ENCODE data around the gene PIBF1.
A peak's percentile ranks its signal among the peaks of the same experiment; 100 is the strongest.

The PIBF1 gene

DNA sequence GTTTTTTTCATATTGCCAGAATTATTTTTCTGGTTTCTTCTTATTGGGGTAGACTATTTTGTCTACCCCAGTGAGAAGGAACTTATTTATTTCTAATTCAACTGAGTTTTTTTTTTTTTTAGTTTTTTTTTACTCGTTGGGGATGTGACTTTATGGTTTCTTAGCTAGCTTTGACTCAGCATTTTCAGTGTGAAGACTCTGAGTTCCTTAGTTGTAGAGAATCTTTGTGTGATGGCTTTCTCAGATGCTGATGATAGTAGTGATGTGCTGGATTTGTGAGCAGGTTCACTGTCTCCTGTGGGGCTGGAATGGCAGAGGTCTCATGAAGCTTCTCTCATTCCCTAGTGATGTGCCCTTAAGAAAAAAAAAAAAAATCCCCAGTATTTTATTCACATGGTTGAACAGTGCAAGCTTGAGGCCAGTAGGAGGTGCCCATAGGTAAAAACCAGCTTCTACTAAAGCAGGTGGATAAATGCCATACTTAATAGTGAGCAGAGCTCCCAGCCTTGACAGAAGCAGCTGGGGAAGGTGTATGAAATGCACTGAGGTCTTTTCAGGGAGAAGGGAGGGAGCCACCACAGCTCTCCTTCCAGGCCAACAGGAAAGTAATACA is 170.7 kb downstream of the PIBF1 start:
- DNase-seq (ENCODE audit: low read depth in 2 of 2): no peak
- TF ChIP-seq CTCF (IDR thresholded peaks at IDR 0.05; ENCODE audit: low read depth, low read length): no peak
- no peak overlapping the region for H3K4me3 ChIP-seq (replicated peaks in 1 of 2; ENCODE audit: low read depth in 2 of 2, low read length in 2 of 2)

DNA sequence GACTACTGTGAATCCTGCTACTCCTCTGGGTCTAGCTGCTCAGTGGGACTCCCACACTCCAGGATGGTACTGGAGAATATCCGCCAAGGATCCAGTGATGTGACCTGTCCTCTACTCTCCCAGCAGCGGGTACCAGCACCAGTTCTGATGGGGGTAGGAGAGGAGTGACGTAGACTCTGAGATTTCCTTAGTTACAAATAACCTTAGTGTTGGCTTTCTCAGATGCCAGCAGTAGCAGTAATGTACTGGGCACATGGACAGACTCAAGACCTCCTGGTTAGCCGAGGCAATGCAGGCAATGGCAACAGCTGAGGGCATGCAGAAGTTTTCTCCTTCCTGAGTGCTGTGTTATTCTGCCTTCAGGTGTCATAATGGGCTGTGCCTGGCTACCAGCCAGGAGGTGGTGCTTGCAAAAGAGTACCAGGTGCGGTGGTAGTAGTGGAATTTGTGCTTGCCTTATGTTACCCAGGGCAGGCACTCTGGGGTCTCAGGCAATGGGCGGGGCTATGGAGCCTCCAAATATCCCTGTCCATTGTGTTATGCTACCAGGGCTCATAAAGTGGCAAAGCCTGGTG is 171.5 kb downstream of the PIBF1 start:
- DNase-seq (ENCODE audit: low read depth in 2 of 2): no peak
- no peak for TF ChIP-seq CTCF (IDR thresholded peaks at IDR 0.05; ENCODE audit: low read depth, low read length)
- H3K4me3 ChIP-seq (replicated peaks in 1 of 2; ENCODE audit: low read depth in 2 of 2, low read length in 2 of 2): no peak overlapping the region

DNA sequence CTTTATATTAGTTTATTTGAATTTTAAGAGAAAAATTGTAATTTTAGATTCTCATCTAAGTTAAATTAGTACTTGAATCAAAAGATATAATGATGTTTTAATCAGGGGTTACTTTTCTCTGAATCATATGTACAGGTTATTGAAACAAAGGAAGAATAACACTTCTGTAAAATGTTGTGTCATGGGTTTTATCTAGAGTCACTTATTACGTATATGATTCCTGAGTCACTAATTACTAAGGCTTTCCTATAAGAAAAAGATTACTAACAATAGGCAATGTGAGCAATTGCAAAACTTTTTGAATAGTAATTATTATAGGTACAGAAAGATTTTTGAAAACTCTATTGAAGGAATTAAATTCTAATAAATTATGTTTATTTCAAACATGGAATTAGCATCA is 177.7 kb downstream of the PIBF1 start:
- no peak overlapping the region for H3K4me3 ChIP-seq (replicated peaks in 1 of 2; ENCODE audit: low read depth in 2 of 2, low read length in 2 of 2)
- peak; percentile 57 to 79 for DNase-seq (ENCODE audit: low read depth in 2 of 2)
- TF ChIP-seq CTCF (IDR thresholded peaks at IDR 0.05; ENCODE audit: low read depth, low read length): no peak

- no peak for TF ChIP-seq CTCF (IDR thresholded peaks at IDR 0.05; ENCODE audit: low read depth, low read length)
- no peak overlapping the region for H3K4me3 ChIP-seq (replicated peaks in 1 of 2; ENCODE audit: low read depth in 2 of 2, low read length in 2 of 2)
- no peak for DNase-seq (ENCODE audit: low read depth in 2 of 2)
These were observed 178.2 kb downstream of the PIBF1 start for GRCh38 chr13:72960114-72960513.

DNA sequence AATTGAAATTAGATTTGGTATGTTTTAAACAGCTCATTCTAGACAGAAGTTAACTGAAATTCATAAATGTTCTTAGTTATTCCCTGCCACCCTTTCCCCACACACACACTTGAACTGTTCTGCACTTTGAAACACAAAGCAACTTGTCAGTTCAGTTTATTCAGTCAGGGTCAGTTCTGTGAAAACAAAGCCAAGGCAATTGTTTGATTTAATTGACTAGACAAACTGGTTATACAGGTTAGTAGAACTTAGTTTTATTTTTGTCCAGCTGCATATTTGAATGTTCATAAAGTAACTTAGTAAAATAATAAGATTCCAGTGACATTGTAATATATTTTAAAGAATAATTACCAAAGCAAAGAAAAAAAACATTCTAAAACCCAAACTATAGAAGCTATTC is 178.6 kb downstream of the PIBF1 start:
- no peak overlapping the region for H3K4me3 ChIP-seq (replicated peaks in 1 of 2; ENCODE audit: low read depth in 2 of 2, low read length in 2 of 2)
- no peak for TF ChIP-seq CTCF (IDR thresholded peaks at IDR 0.05; ENCODE audit: low read depth, low read length)
- DNase-seq (ENCODE audit: low read depth in 2 of 2): no peak

DNA sequence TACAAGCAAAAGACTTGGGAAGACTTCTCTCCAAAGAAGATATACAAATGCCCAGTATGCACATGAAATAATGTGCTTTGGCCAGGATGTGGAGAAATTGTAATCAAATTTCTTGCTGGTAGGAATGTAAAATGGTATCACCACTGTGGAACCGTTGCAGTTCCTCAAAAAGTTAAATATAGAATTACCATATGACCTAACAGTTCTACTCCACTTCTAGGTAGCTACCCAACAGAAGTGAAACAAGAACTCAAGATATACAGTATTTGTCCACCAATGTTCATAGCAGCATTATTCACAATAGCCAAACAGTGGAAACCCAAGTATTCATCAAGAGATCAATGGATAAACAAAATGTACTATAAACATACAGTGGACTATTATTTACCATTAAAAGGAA is 181.8 kb downstream of the PIBF1 start:
- H3K4me3 ChIP-seq (replicated peaks in 1 of 2; ENCODE audit: low read depth in 2 of 2, low read length in 2 of 2): no peak overlapping the region
- DNase-seq (ENCODE audit: low read depth in 2 of 2): no peak
- TF ChIP-seq CTCF (IDR thresholded peaks at IDR 0.05; ENCODE audit: low read depth, low read length): no peak
